Measurements from ENCODE around the gene GDA.
"Not testable (repeated sequence)": the region's sequence is repeated elsewhere in the genome, so short reads cannot be mapped to it uniquely, and the experiment has no call there.

GDA gene

GRCh38 chr9:72290311-72290710 is 141.1 kb downstream of the GDA start:
- Histone ChIP-seq H3K4me1 (peaks cover 0 to 15% (median 1%) of the 10 kb centered on the region in 4 donors), H3K27ac (no peak overlapping the region), H3K27me3 (no peaks in the 10 kb centered on the region), H3K9me3 (no peaks in the 10 kb centered on the region), H3K36me3 (no peaks in the 10 kb centered on the region), H3K4me3 (no peak overlapping the region)
- DNase-seq: no peak
- intact Hi-C loops (cut with DNase I; ENCODE audit: low total_unique reads): loop anchor here (5.0 kb wide), 2 partner anchors 307 to 462 kb away; no protein-coding TSS in a partner anchor
- TF ChIP-seq CTCF (IDR thresholded peaks at IDR 0.05): no peak

- intact Hi-C loops (cut with DNase I; ENCODE audit: low total_unique reads): loop anchor here (5.0 kb wide), 2 partner anchors 306 to 461 kb away; no protein-coding TSS in a partner anchor
- H3K36me3 ChIP-seq: not testable (repeated sequence)
- H3K4me1 ChIP-seq: peaks cover 0 to 15% (median 1%) of the 10 kb centered on the region in 4 donors
These were observed 142.3 kb downstream of the GDA start for GRCh38 chr9:72291576-72291975.

GRCh38 chr9:72292256-72292682 is 143.0 kb downstream of the GDA start:
- Histone ChIP-seq H3K4me3 (no peak overlapping the region), H3K27me3 (no peaks in the 10 kb centered on the region), H3K4me1 (peaks cover 0 to 15% (median 1%) of the 10 kb centered on the region in 4 donors), H3K27ac (no peak overlapping the region), H3K9me3 (no peaks in the 10 kb centered on the region), H3K36me3 (no peaks in the 10 kb centered on the region)
- peak; percentile 60 to 67 for TF ChIP-seq CTCF (IDR thresholded peaks at IDR 0.05)
- no peak for DNase-seq
- intact Hi-C loops (cut with DNase I; ENCODE audit: low total_unique reads): loop anchor here (5.0 kb wide), 2 partner anchors 305 to 460 kb away; no protein-coding TSS in a partner anchor

More at GRCh38 chr9:72291576-72291975, 142.3 kb downstream of the GDA start:
- DNase-seq, H3K4me3 ChIP-seq, H3K9me3 ChIP-seq, H3K27me3 ChIP-seq, H3K27ac ChIP-seq: not testable (repeated sequence)

- no peak overlapping the region for H3K27ac ChIP-seq
- intact Hi-C loops (cut with DNase I; ENCODE audit: low total_unique reads): loop anchor here (5.0 kb wide), 2 partner anchors 304 to 459 kb away; no protein-coding TSS in a partner anchor
These were observed 143.8 kb downstream of the GDA start for GRCh38 chr9:72292874-72293607.

GRCh38 chr9:72294936-72295335 is 145.7 kb downstream of the GDA start:
- no peaks in the 10 kb centered on the region for H3K9me3 ChIP-seq
- H3K27ac ChIP-seq: no peak overlapping the region
- TF ChIP-seq CTCF (IDR thresholded peaks at IDR 0.05): no peak
- no peaks in the 10 kb centered on the region for H3K27me3 ChIP-seq
- H3K4me3 ChIP-seq: no peak overlapping the region
- no peaks in the 10 kb centered on the region for H3K36me3 ChIP-seq
- intact Hi-C loops (cut with DNase I; ENCODE audit: low total_unique reads): loop anchor here (5.0 kb wide), 2 partner anchors 302 to 457 kb away; no protein-coding TSS in a partner anchor
- peaks cover 0 to 15% (median 1%) of the 10 kb centered on the region in 4 donors for H3K4me1 ChIP-seq
- no peak for DNase-seq

More at GRCh38 chr9:72292874-72293607, 143.8 kb downstream of the GDA start:
- no peak overlapping the region for H3K4me3 ChIP-seq
- DNase-seq: no peak
- H3K4me1 ChIP-seq: peaks cover 0 to 15% (median 1%) of the 10 kb centered on the region in 4 donors
- no peaks in the 10 kb centered on the region for H3K9me3 ChIP-seq
- H3K36me3 ChIP-seq: no peaks in the 10 kb centered on the region
- H3K27me3 ChIP-seq: no peaks in the 10 kb centered on the region
- no peak for TF ChIP-seq CTCF (IDR thresholded peaks at IDR 0.05)

GRCh38 chr9:72297516-72297915 is 148.3 kb downstream of the GDA start:
- Histone ChIP-seq H3K4me1 (peaks cover 0 to 11% (median 0%) of the 10 kb centered on the region in 4 donors), H3K9me3 (no peaks in the 10 kb centered on the region), H3K4me3 (no peak overlapping the region), H3K27ac (no peak overlapping the region), H3K36me3 (no peaks in the 10 kb centered on the region), H3K27me3 (no peaks in the 10 kb centered on the region)
- DNase-seq: no peak
- intact Hi-C loops (cut with DNase I; ENCODE audit: low total_unique reads): no loop called here
- TF ChIP-seq CTCF (IDR thresholded peaks at IDR 0.05): no peak
